Hepatocyte (in vitro differentiated cells): ENCODE results near the gene ATP8A2. TPM values are rescaled to one million over a fixed set of nuclear protein-coding genes. Genes with fewer than 3 reads are reported as not detected.

Experiments used
- DNase-seq: peaks from one replicate; pipeline ENCODE4 v3.0.0-alpha.2; 2016; ENCODE audit warnings: low spot score
- H2AFZ ChIP-seq: fragments of 200-600 bp; sonication (generic); 2 replicates; pipeline ENCODE4 v1.6.0; 2016; ENCODE audit warnings: antibody characterized with exemption, mild to moderate bottlenecking
- H3K27ac ChIP-seq: fragments of 200-600 bp; sonication (generic); 2 replicates; pipeline ENCODE4 v1.5.1; 2016; ENCODE audit warnings: mild to moderate bottlenecking
- H3K27me3 ChIP-seq: fragments of 200-600 bp; sonication (generic); 2 replicates; pipeline ENCODE4 v1.6.1; 2016
- H3K36me3 ChIP-seq: fragments of 200-600 bp; sonication (generic); replicated peaks from 2 replicates; pipeline ENCODE4 v1.5.1; 2016; ENCODE audit warnings: low read depth; ENCODE audit not compliant: insufficient read depth
- H3K4me1 ChIP-seq: fragments of 200-600 bp; sonication (generic); 2 replicates; pipeline ENCODE4 v1.5.1; 2016; ENCODE audit warnings: mild to moderate bottlenecking, moderate library complexity; ENCODE audit not compliant: insufficient read depth
- H3K4me2 ChIP-seq: fragments of 200-600 bp; sonication (generic); 2 replicates; pipeline ENCODE4 v1.6.0; 2016
- H3K4me3 ChIP-seq: fragments of 200-600 bp; sonication (generic); 2 replicates; pipeline ENCODE4 v1.5.1; 2016; ENCODE audit warnings: mild to moderate bottlenecking
- H3K79me2 ChIP-seq: fragments of 200-600 bp; sonication (generic); 2 replicates; pipeline ENCODE4 v1.6.0; 2017; ENCODE audit warnings: mild to moderate bottlenecking
- H3K9me2 ChIP-seq: fragments of 200-600 bp; sonication (generic); replicated peaks from 2 replicates; pipeline ENCODE4 v1.6.0; 2017; ENCODE audit warnings: mild to moderate bottlenecking; ENCODE audit not compliant: insufficient read depth
- H3K9me3 ChIP-seq: fragments of 200-600 bp; sonication (generic); 2 replicates; pipeline ENCODE4 v1.5.1; 2016; ENCODE audit warnings: low read depth, mild to moderate bottlenecking
- H4K20me1 ChIP-seq: fragments of 200-600 bp; sonication (generic); 2 replicates; pipeline ENCODE4 v1.6.0; 2016; ENCODE audit warnings: mild to moderate bottlenecking; ENCODE audit not compliant: insufficient read depth, poor library complexity, severe bottlenecking
- CTCF ChIP-seq: fragments of 200-600 bp; sonication (generic); IDR thresholded peaks from 2 replicates; pipeline ENCODE4 v1.5.1; 2016; ENCODE audit warnings: antibody characterized with exemption, mild to moderate bottlenecking; ENCODE audit not compliant: poor library complexity
- EZH2 ChIP-seq: fragments of 200-600 bp; sonication (generic); IDR thresholded peaks from 2 replicates; pipeline ENCODE4 v1.6.1; 2016; ENCODE audit warnings: antibody characterized with exemption, mild to moderate bottlenecking, borderline replicate concordance
- EZH2phosphoT487 ChIP-seq: fragments of 200-600 bp; sonication (generic); IDR thresholded peaks from one replicate; pipeline ENCODE4 v1.6.1; 2018; ENCODE audit warnings: antibody characterized with exemption, mild to moderate bottlenecking, low read depth, moderate library complexity; ENCODE audit not compliant: unreplicated experiment, severe bottlenecking
- WGBS: methylation state at CpG from one replicate; pipeline ENCODE4 v1.1.6; 2016; ENCODE audit warnings: low lambda C conversion rate; ENCODE audit errors: missing lambda C conversion rate; 5-methylcytosine and 5-hydroxymethylcytosine counted together
- polyA plus RNA-seq: library from polyadenylated mRNA; unstranded; fragments of >200 nt; fragmentation: Nextera tagmentation; extraction: Ambion mirVana; gene quantifications from 2 replicates; pipeline ENCODE4 v1.2.1, GENCODE V29; 2016
- total RNA-seq: library from RNA; depleted of rRNA; stranded (reverse); fragments of >200 nt; gene quantifications from 2 replicates; pipeline ENCODE4 v1.2.3, GENCODE V29; 2014

The ATP8A2 gene
- total and polyA plus RNA-seq, 2 experiments from 2014 or later: 2.1 to 3.1 TPM

- Histone ChIP-seq H2AFZ (no peak overlapping the region), H3K4me2 (no peak overlapping the region), H3K27ac (no peak overlapping the region), H3K9me3 (no peaks in the 10 kb centered on the region), H3K36me3 (no peaks in the 10 kb centered on the region), H3K27me3 (no peaks in the 10 kb centered on the region), H4K20me1 (no peaks in the 10 kb centered on the region), H3K79me2 (no peaks in the 10 kb centered on the region), H3K4me3 (no peak overlapping the region), H3K9me2 (no peaks in the 10 kb centered on the region), H3K4me1 (no peaks in the 10 kb centered on the region)
- no peak for TF ChIP-seq CTCF
- no peak for DNase-seq
Measured at GRCh38 chr13:25668345-25668744, 296.6 kb downstream of the ATP8A2 start.

GRCh38 chr13:25673711-25674110, 301.9 kb downstream of the ATP8A2 start:
- Histone ChIP-seq H4K20me1 (no peaks in the 10 kb centered on the region), H3K36me3 (no peaks in the 10 kb centered on the region), H3K79me2 (no peaks in the 10 kb centered on the region), H3K4me1 (no peaks in the 10 kb centered on the region), H3K9me2 (no peaks in the 10 kb centered on the region), H3K4me2 (no peak overlapping the region), H3K4me3 (no peak overlapping the region), H3K27me3 (no peaks in the 10 kb centered on the region), H3K27ac (no peak overlapping the region), H3K9me3 (no peaks in the 10 kb centered on the region), H2AFZ (no peak overlapping the region)
- no peak for TF ChIP-seq EZH2phosphoT487
- no peak for TF ChIP-seq EZH2
- no peak for TF ChIP-seq CTCF
- 92% methylated on average over 5 of the region's 5 CpGs for WGBS
- no peak for DNase-seq

- Histone ChIP-seq H3K4me2 (no peak overlapping the region), H4K20me1 (no peaks in the 10 kb centered on the region), H3K9me3 (no peaks in the 10 kb centered on the region), H3K36me3 (no peaks in the 10 kb centered on the region), H3K9me2 (no peaks in the 10 kb centered on the region), H3K27ac (no peak overlapping the region), H3K4me3 (no peak overlapping the region), H3K27me3 (no peaks in the 10 kb centered on the region), H3K79me2 (no peaks in the 10 kb centered on the region), H3K4me1 (no peaks in the 10 kb centered on the region), H2AFZ (no peak overlapping the region)
- no peak for DNase-seq
- TF ChIP-seq CTCF (no peak), EZH2phosphoT487 (no peak), EZH2 (no peak)
- 89% methylated on average over 4 of the region's 4 CpGs for WGBS
Measured at GRCh38 chr13:25674371-25674770, 302.6 kb downstream of the ATP8A2 start.

DNA sequence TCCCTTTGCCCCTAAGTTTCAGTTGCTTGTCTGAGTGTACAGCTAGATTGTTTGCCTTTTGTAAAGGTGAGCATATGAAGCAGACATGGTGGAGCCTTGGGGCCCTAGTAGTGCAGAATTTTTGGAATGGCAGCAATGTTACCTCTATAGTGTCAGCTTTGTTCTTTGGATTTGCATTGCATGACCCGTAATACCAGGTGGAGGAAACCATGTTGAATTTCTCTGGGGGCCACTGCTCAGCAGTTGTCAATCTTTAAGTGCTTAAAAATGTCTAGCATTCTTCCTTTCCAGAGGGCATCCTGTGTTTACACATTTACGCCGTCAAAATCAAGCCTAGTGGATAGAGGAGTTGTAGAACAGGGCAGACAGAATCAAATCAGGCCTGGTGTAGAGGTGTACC, 303.3 kb downstream of the ATP8A2 start:
- 62% methylated on average over 3 of the region's 3 CpGs for WGBS
- no peak for DNase-seq

More for the DNA sequence above, 303.3 kb downstream of the ATP8A2 start:
- Histone ChIP-seq H2AFZ (no peak overlapping the region), H3K4me3 (no peak overlapping the region), H3K27me3 (no peaks in the 10 kb centered on the region), H3K79me2 (no peaks in the 10 kb centered on the region), H3K9me3 (no peaks in the 10 kb centered on the region), H3K4me1 (no peaks in the 10 kb centered on the region), H3K4me2 (no peak overlapping the region), H3K9me2 (no peaks in the 10 kb centered on the region), H3K27ac (no peak overlapping the region), H4K20me1 (no peaks in the 10 kb centered on the region), H3K36me3 (no peaks in the 10 kb centered on the region)
- TF ChIP-seq CTCF (no peak), EZH2 (no peak), EZH2phosphoT487 (no peak)
